Measurements from ENCODE around the gene GET4.

Gene GET4

GRCh38 chr7:837001-837400, 39.4 kb upstream of the GET4 start:
- in situ Hi-C loops (cut with MboI; ENCODE audit: low pct_unique_long_range_greater_than_20kb, low sequenced_read_pairs, unreplicated experiment): no loop called here
- no peak for TF ChIP-seq CTCF (IDR thresholded peaks at IDR 0.05; ENCODE audit: extremely low read depth, insufficient read depth, missing control alignments)
- no peak for DNase-seq (ENCODE audit: low spot score)

- TF ChIP-seq CTCF (IDR thresholded peaks at IDR 0.05; ENCODE audit: extremely low read depth, insufficient read depth, missing control alignments): no peak
- in situ Hi-C loops (cut with MboI; ENCODE audit: low pct_unique_long_range_greater_than_20kb, low sequenced_read_pairs, unreplicated experiment): no loop called here
- DNase-seq (ENCODE audit: low spot score): no peak
These were observed 36.3 kb upstream of the GET4 start for GRCh38 chr7:840001-840600.

- TF ChIP-seq CTCF (IDR thresholded peaks at IDR 0.05; ENCODE audit: extremely low read depth, insufficient read depth, missing control alignments): no peak
- no peak for DNase-seq (ENCODE audit: low spot score)
- in situ Hi-C loops (cut with MboI; ENCODE audit: low pct_unique_long_range_greater_than_20kb, low sequenced_read_pairs, unreplicated experiment): no loop called here
These were observed 34.4 kb upstream of the GET4 start for GRCh38 chr7:841943-842342.

- in situ Hi-C loops (cut with MboI; ENCODE audit: low pct_unique_long_range_greater_than_20kb, low sequenced_read_pairs, unreplicated experiment): no loop called here
- no peak for DNase-seq (ENCODE audit: low spot score)
- no peak for TF ChIP-seq CTCF (IDR thresholded peaks at IDR 0.05; ENCODE audit: extremely low read depth, insufficient read depth, missing control alignments)
These were observed 33.8 kb upstream of the GET4 start for GRCh38 chr7:842431-843031.

GRCh38 chr7:843230-843629, 33.1 kb upstream of the GET4 start:
- in situ Hi-C loops (cut with MboI; ENCODE audit: low pct_unique_long_range_greater_than_20kb, low sequenced_read_pairs, unreplicated experiment): no loop called here
- TF ChIP-seq CTCF (IDR thresholded peaks at IDR 0.05; ENCODE audit: extremely low read depth, insufficient read depth, missing control alignments): no peak
- DNase-seq (ENCODE audit: low spot score): no peak

- no peak for DNase-seq (ENCODE audit: low spot score)
- no peak for TF ChIP-seq CTCF (IDR thresholded peaks at IDR 0.05; ENCODE audit: extremely low read depth, insufficient read depth, missing control alignments)
- in situ Hi-C loops (cut with MboI; ENCODE audit: low pct_unique_long_range_greater_than_20kb, low sequenced_read_pairs, unreplicated experiment): no loop called here
These were observed 32.3 kb upstream of the GET4 start for GRCh38 chr7:844043-844442.
